ENCODE measurements around the gene CLCN3. TPM values are rescaled to one million over a fixed set of nuclear protein-coding genes. Genes with fewer than 3 reads are reported as not detected.

The CLCN3 gene
- total and polyA plus RNA-seq, 9 of the 15 experiments (the other 6 are each of a cell fraction or from before 2014, with no cell fraction given), result 12.7 to 60.6 (median 38.5) TPM

- TF ChIP-seq, protein P1, sequence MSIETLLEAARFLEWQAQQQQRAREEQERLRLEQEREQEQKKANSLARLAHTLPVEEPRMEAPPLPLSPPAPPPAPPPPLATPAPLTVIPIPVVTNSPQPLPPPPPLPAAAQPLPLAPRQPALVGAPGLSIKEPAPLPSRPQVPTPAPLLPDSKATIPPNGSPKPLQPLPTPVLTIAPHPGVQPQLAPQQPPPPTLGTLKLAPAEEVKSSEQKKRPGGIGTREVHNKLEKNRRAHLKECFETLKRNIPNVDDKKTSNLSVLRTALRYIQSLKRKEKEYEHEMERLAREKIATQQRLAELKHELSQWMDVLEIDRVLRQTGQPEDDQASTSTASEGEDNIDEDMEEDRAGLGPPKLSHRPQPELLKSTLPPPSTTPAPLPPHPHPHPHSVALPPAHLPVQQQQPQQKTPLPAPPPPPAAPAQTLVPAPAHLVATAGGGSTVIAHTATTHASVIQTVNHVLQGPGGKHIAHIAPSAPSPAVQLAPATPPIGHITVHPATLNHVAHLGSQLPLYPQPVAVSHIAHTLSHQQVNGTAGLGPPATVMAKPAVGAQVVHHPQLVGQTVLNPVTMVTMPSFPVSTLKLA (conservative IDR thresholded peaks at IDR 0.05), result 0 out of 4 replicates have a peak, but pooled peaks of 1 of the 2 experiments have one; percentile 30
- TF ChIP-seq CEBPB (tag; IDR thresholded peaks at IDR 0.05), result no peak
- TF ChIP-seq POLR2AphosphoS5 (IDR thresholded peaks at IDR 0.05; ENCODE audit: control insufficient read depth, insufficient read depth, low read depth, low read length), result peak; percentile 76; the same call in 1 of the 2 replicates
- no peak for TF ChIP-seq ZBTB7A (IDR thresholded peaks at IDR 0.05; ENCODE audit: borderline replicate concordance, control insufficient read depth, low read depth, low read length)
- peak; percentile 91 for TF ChIP-seq TEAD4 (IDR thresholded peaks at IDR 0.05; ENCODE audit: low read length)
- TF ChIP-seq TEAD4 (CRISPR knock-in tag; IDR thresholded peaks at IDR 0.05; ENCODE audit: borderline replicate concordance), result no peak
- TF ChIP-seq, protein P2, sequence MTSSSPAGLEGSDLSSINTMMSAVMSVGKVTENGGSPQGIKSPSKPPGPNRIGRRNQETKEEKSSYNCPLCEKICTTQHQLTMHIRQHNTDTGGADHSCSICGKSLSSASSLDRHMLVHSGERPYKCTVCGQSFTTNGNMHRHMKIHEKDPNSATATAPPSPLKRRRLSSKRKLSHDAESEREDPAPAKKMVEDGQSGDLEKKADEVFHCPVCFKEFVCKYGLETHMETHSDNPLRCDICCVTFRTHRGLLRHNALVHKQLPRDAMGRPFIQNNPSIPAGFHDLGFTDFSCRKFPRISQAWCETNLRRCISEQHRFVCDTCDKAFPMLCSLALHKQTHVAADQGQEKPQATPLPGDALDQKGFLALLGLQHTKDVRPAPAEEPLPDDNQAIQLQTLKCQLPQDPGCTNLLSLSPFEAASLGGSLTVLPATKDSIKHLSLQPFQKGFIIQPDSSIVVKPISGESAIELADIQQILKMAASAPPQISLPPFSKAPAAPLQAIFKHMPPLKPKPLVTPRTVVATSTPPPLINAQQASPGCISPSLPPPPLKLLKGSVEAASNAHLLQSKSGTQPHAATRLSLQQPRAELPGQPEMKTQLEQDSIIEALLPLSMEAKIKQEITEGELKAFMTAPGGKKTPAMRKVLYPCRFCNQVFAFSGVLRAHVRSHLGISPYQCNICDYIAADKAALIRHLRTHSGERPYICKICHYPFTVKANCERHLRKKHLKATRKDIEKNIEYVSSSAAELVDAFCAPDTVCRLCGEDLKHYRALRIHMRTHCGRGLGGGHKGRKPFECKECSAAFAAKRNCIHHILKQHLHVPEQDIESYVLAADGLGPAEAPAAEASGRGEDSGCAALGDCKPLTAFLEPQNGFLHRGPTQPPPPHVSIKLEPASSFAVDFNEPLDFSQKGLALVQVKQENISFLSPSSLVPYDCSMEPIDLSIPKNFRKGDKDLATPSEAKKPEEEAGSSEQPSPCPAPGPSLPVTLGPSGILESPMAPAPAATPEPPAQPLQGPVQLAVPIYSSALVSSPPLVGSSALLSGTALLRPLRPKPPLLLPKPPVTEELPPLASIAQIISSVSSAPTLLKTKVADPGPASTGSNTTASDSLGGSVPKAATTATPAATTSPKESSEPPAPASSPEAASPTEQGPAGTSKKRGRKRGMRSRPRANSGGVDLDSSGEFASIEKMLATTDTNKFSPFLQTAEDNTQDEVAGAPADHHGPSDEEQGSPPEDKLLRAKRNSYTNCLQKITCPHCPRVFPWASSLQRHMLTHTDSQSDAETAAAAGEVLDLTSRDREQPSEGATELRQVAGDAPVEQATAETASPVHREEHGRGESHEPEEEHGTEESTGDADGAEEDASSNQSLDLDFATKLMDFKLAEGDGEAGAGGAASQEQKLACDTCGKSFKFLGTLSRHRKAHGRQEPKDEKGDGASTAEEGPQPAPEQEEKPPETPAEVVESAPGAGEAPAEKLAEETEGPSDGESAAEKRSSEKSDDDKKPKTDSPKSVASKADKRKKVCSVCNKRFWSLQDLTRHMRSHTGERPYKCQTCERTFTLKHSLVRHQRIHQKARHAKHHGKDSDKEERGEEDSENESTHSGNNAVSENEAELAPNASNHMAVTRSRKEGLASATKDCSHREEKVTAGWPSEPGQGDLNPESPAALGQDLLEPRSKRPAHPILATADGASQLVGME (CRISPR knock-in tag; IDR thresholded peaks at IDR 0.05), result no peak
- no peak for TF ChIP-seq STAT5B (CRISPR knock-in tag; IDR thresholded peaks at IDR 0.05)
- TF ChIP-seq, protein P3, sequence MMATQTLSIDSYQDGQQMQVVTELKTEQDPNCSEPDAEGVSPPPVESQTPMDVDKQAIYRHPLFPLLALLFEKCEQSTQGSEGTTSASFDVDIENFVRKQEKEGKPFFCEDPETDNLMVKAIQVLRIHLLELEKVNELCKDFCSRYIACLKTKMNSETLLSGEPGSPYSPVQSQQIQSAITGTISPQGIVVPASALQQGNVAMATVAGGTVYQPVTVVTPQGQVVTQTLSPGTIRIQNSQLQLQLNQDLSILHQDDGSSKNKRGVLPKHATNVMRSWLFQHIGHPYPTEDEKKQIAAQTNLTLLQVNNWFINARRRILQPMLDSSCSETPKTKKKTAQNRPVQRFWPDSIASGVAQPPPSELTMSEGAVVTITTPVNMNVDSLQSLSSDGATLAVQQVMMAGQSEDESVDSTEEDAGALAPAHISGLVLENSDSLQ (IDR thresholded peaks at IDR 0.05), result peak; percentile 78
- TF ChIP-seq CGGBP1 (CRISPR knock-in tag; IDR thresholded peaks at IDR 0.05), result 0 out of 2 replicates have a peak, but pooled peaks have one; percentile 30
- TF ChIP-seq BMI1 (IDR thresholded peaks at IDR 0.05; ENCODE audit: low read length), result no peak
- peak; percentile 90 for TF ChIP-seq MEIS2 (IDR thresholded peaks at IDR 0.05; ENCODE audit: partially characterized antibody)
- TF ChIP-seq ZNF766 (CRISPR knock-in tag; conservative IDR thresholded peaks at IDR 0.05), result no peak
- peak; percentile 25; the same call in 1 of the 2 replicates for TF ChIP-seq NCOA1 (IDR thresholded peaks at IDR 0.05; ENCODE audit: low read depth)
- TF ChIP-seq ATF6 (CRISPR knock-in tag; IDR thresholded peaks at IDR 0.05), result no peak
- TF ChIP-seq MLLT1 (IDR thresholded peaks at IDR 0.05), result no peak
These were observed 5.5 kb downstream of the CLCN3 start (continued) for GRCh38 chr4:169625886-169626285.

Measured in K562 (cell line).